SJCRH30 (cell line): Measurements from ENCODE around the gene CCDC116. TPM values are rescaled to one million over a fixed set of nuclear protein-coding genes. Genes with fewer than 3 reads are reported as not detected.
"Not testable (repeated sequence)": the region's sequence is repeated elsewhere in the genome, so short reads cannot be mapped to it uniquely, and the experiment has no call there.

Experiments used
- DNase-seq, 2 experiments: peaks; one replicate each; pipeline ENCODE4 v3.0.0-alpha.2; 2015 to 2020
- H3K27ac ChIP-seq: fragments of 250-450 bp; sonication (Bioruptor Pico); 2 replicates; pipeline ENCODE4 v1.5.1; 2020; ENCODE audit warnings: mild to moderate bottlenecking, moderate library complexity
- H3K27me3 ChIP-seq: fragments of 250-450 bp; sonication (Bioruptor Pico); 2 replicates; pipeline ENCODE4 v1.5.1; 2020; ENCODE audit warnings: mild to moderate bottlenecking, moderate library complexity
- H3K36me3 ChIP-seq: fragments of 250-450 bp; sonication (Bioruptor Pico); 2 replicates; pipeline ENCODE4 v1.5.1; 2020; ENCODE audit warnings: mild to moderate bottlenecking, moderate library complexity
- H3K4me1 ChIP-seq: fragments of 250-450 bp; sonication (Bioruptor Pico); 2 replicates; pipeline ENCODE4 v1.5.1; 2020; ENCODE audit warnings: mild to moderate bottlenecking, moderate library complexity
- H3K4me3 ChIP-seq: fragments of 250-450 bp; sonication (Bioruptor Pico); 2 replicates; pipeline ENCODE4 v1.5.1; 2020; ENCODE audit warnings: mild to moderate bottlenecking, moderate library complexity
- H3K9me3 ChIP-seq: fragments of 250-450 bp; sonication (Bioruptor Pico); replicated peaks from 2 replicates; pipeline ENCODE4 v1.5.1; 2020; ENCODE audit warnings: mild to moderate bottlenecking, moderate library complexity
- total RNA-seq: library from RNA; depleted of rRNA; stranded (reverse); fragments of >200 nt; shearing (Covaris generic); gene quantifications from 2 replicates; pipeline ENCODE4 v1.2.3, GENCODE V29; 2014

The CCDC116 gene
- total RNA-seq, 1 experiment from 2014 or later: 0.38 TPM

DNA sequence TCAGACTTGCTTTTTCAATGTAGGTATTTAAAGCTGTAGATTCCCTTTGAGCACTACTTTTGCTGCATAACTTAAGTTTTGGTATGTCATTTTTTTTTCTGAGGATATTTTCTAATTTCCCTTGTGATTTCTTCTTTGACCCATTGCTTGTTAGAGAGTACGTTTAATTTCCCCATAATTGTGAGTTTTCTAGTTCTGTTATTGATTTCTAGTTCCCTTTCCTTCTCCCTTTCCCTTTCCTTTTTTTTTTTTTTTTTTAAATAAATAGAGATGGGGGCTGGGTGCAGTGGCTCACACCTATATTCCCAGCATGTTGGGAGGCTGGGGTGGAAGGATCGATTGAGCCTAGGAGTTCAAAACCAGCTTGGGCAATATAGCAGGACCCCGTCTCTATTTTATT is 34.3 kb upstream of the CCDC116 start:
- Histone ChIP-seq H3K4me1 (no peaks in the 10 kb centered on the region), H3K4me3 (no peak overlapping the region), H3K36me3 (peaks cover 55% of the 10 kb centered on the region), H3K27me3 (no peaks in the 10 kb centered on the region), H3K9me3 (no peaks in the 10 kb centered on the region), H3K27ac (no peak overlapping the region)
- DNase-seq: no peak

DNA sequence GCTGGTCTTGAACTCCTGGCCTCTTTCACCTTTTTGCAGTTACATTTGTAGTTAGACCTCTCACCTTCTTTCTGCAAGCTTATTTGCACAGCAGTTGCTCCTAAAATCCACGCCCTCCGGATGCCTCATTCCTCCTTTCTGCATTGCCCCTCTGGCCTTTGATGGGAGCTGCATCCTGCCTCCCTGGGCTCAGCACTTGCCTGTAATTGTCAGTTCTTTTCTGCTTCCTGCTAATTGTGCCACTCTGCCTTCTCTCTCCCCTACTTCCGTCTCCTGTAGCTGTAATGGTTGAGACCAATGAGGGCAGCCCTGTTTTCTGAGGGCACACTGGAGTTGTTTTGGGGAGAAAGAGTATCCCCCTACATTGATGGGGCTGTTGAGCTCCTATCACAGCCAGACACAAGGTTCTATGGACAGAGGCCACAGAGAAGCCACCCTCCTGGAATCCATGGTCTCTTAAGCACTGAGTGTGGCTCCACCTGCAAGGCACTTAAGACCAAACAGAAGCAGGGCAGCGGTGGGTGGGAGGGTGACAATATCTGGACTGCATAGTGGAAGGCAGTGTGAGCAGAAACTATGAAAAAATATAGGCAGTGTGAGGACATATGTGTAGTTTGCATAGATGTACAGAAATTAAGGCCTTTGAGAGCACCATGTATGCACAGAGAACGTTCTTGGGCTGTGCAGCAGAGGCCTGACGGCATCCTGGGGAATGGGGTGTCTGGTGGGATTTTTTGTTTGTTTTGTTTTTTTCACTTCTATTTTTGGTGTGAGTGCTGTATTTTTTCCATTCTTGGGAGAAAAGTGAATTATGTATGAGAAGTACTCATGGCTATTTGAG is 33.3 kb upstream of the CCDC116 start:
- no peaks in the 10 kb centered on the region for H3K4me1 ChIP-seq
- H3K4me3 ChIP-seq: no peak overlapping the region
- no peak for DNase-seq
- no peak overlapping the region for H3K27ac ChIP-seq
- no peaks in the 10 kb centered on the region for H3K27me3 ChIP-seq
- H3K9me3 ChIP-seq: no peaks in the 10 kb centered on the region
- peaks cover 46% of the 10 kb centered on the region for H3K36me3 ChIP-seq

DNA sequence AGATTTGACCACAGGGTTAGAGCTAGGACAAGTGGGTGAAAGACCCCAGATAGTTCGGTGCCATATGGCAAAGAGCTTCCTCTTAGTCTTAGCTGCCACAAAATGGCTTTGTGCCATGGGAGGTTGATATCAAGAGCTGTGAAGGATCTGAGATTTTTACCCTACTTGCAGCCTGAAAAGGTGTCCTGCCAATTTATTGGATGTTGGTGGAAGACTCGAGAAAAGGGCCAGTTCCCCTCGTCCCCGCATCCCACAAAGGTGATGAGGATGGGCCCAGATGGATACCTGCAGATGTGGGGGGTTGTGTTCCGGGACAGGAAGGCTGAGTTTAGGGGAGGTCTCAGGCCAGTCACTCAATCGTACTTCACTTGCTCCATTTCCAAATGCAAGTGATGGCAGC is 30.0 kb upstream of the CCDC116 start:
- H3K27ac ChIP-seq: no peak overlapping the region
- no peaks in the 10 kb centered on the region for H3K9me3 ChIP-seq
- no peaks in the 10 kb centered on the region for H3K4me1 ChIP-seq
- no peak for DNase-seq
- H3K4me3 ChIP-seq: no peak overlapping the region
- H3K36me3 ChIP-seq: peaks cover 32% of the 10 kb centered on the region
- H3K27me3 ChIP-seq: no peaks in the 10 kb centered on the region

DNA sequence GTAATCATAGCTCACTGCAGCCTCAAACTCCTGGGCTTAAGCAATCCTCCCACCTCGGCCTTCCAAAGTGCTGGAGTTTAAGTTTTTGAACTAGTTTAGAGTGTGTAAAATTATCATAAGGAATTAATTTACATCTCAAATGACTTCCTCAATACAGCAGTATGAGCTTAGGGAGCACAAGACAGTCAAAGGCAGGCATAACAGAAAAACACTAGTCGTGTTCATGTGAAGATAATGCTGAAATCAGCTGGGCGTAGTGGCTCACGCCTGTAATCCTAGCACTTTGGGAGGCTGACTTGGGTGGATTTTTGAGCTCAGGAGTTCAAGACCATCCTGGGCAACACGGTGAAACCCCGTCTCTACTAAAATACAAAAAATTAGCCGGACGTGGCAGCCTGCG is 28.6 kb upstream of the CCDC116 start:
- H3K36me3 ChIP-seq: peaks cover 32% of the 10 kb centered on the region
- no peaks in the 10 kb centered on the region for H3K9me3 ChIP-seq
- H3K27ac ChIP-seq: no peak overlapping the region
- H3K4me3 ChIP-seq: no peak overlapping the region
- DNase-seq: no peak
- H3K4me1 ChIP-seq: no peaks in the 10 kb centered on the region
- H3K27me3 ChIP-seq: no peaks in the 10 kb centered on the region

DNA sequence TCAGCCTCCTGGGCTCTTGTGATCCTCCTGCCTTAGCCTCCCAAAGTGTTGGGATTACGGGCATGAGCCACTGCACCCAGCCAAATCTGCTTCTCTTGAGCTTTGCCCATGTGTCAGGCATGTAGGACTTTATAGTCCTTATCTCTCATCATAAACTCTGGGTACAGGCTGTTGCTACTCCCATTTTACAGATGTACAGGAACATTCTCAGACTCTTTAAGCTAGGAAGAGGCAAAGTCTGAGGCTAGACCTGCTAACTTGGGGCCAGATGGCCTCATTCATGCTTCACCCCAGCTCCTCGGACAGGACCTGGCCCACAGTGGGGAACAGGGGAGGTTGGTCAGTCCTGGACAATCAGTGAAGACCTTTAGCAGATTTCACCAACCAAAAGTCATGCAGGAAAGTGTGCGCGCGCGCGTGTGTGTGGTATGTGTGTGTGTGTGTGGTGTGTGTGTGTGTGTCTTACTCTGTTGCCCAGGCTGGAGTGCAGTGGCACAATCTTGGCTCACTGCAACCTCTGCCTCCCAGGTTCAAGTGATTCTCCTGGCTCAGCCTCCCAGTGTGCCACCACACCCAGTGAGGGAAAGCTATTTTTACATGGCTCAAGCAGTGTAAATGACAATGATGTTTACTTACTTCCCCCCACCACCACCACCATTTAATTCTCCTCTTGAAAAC is 26.5 kb upstream of the CCDC116 start:
- no peak overlapping the region for H3K4me3 ChIP-seq
- no peak overlapping the region for H3K27ac ChIP-seq
- no peak for DNase-seq
- H3K36me3 ChIP-seq: peaks cover 43% of the 10 kb centered on the region
- H3K9me3 ChIP-seq: no peaks in the 10 kb centered on the region
- no peaks in the 10 kb centered on the region; the same call in 1 of the 2 replicates for H3K27me3 ChIP-seq
- no peaks in the 10 kb centered on the region for H3K4me1 ChIP-seq

DNA sequence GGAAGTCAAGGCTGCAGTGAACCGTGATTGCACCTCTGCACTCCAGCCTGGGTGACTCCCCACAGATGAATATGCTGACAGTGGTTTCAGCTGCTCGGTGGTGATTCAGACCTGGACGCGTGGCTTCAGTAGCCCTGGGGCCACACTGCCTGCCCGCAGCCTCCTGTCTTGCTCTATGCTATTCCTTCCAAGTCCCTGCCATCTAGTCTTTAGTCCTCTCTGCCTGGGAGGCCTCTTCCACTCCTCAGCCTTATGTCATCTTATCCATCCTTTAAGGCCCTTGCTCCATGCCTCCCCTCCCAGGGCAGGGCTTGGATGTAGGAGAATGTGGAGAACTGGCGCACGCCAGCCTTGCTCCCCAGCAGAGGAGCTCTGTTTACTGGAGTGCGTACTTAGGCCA is 25.8 kb upstream of the CCDC116 start:
- Histone ChIP-seq H3K36me3 (peaks cover 50% of the 10 kb centered on the region), H3K27ac (no peak overlapping the region), H3K27me3 (no peaks in the 10 kb centered on the region; the same call in 1 of the 2 replicates), H3K4me3 (no peak overlapping the region), H3K9me3 (no peaks in the 10 kb centered on the region), H3K4me1 (no peaks in the 10 kb centered on the region)
- no peak for DNase-seq

DNA sequence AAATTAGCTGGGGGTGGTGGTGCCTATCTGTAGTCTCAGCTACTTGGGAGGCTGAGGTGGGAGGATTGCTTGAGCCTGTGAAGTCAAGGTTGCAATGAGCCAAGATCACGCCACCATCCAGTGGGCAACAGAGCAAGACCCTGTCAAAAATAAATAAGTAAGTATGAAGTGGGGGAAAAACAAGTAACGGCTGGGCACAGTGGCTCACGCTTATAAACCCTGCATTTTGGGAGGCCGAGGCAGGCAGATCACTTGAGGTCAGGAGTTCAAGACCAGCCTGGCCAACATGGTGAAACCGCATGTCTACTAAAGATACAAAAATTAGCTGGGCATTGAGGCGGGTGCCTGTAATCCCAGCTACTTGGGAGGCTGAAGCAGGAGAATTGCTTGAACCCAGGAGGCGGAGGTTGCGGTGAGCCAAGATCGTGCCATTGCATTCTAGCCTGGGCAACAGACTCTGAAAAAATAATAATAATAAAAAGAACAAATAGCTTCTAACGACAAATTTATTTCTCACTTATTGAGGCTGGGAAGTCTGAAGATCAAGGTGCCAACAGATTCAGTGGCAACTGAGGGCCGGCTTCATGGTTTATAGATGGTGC is 22.9 kb upstream of the CCDC116 start:
- not testable (repeated sequence) for H3K4me3 ChIP-seq, H3K4me1 ChIP-seq, DNase-seq, H3K27me3 ChIP-seq, H3K27ac ChIP-seq, H3K9me3 ChIP-seq
- peaks cover 74% of the 10 kb centered on the region for H3K36me3 ChIP-seq

DNA sequence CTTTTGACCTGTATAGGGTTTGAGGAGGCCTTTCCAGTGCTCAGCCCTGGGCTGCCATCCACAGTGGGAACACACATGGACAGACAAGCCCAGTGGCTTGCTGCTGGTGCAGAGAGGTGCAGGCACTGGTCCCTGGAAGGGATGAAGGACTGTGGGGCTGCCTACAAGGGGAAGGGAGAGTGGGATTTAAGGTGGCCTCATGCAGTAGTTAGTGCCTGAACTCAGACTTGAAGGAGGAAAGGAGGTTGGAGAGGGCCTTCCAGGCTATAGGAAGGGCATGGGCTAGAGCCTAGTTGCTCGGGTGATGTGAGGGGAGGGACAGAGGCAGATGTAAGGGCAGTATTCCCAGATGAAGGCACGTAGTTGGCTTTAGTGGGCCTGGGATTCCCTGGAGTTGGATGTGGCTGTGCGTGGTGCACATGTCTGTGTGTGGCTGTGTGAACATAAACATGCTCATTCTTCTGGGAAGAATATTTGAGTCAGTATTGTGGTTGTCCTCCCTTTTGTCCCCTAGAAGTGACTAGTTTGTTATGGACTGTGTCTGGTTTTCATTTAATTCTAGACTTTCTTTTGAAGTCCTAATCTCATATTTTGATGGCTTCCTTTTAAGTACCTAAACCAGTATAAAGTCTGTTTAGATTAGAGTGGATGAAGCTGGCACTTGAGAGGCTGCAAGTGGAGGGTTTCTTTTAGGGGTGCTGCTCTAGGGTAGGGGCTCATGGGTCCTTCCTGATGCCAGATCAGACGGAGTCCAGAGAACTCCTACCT is 21.2 kb upstream of the CCDC116 start:
- no peak for DNase-seq
- H3K36me3 ChIP-seq: peaks cover 74% of the 10 kb centered on the region

DNA sequence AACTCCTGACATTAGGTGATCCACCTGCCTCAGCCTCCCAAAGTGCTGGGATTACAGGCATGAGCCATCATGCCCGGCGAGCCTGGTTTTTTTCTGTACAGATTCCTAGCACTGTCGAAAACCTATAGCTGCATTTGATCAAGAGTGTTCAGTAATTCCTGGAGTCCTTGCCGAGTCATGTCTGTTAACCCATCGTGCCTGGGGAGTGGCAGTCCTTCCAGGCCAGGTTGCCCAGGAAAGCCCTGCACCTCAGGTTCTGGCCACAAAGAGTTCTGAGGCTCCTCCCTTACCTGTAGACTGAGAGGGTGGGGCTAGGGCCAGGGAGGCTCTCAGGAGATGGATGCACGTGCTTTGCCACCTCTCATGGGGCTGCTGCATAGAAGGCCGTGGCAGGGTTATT is 19.7 kb upstream of the CCDC116 start:
- H3K36me3 ChIP-seq: peaks cover 75% of the 10 kb centered on the region
- no peaks in the 10 kb centered on the region for H3K4me1 ChIP-seq
- no peaks in the 10 kb centered on the region; the same call in 1 of the 2 replicates for H3K27me3 ChIP-seq
- no peak overlapping the region for H3K27ac ChIP-seq
- no peak for DNase-seq
- no peak overlapping the region for H3K4me3 ChIP-seq
- no peaks in the 10 kb centered on the region for H3K9me3 ChIP-seq

More for the DNA sequence above, 21.2 kb upstream of the CCDC116 start:
- Histone ChIP-seq H3K27ac (no peak overlapping the region), H3K27me3 (no peaks in the 10 kb centered on the region; the same call in 1 of the 2 replicates), H3K4me3 (no peak overlapping the region), H3K4me1 (no peaks in the 10 kb centered on the region), H3K9me3 (no peaks in the 10 kb centered on the region)

DNA sequence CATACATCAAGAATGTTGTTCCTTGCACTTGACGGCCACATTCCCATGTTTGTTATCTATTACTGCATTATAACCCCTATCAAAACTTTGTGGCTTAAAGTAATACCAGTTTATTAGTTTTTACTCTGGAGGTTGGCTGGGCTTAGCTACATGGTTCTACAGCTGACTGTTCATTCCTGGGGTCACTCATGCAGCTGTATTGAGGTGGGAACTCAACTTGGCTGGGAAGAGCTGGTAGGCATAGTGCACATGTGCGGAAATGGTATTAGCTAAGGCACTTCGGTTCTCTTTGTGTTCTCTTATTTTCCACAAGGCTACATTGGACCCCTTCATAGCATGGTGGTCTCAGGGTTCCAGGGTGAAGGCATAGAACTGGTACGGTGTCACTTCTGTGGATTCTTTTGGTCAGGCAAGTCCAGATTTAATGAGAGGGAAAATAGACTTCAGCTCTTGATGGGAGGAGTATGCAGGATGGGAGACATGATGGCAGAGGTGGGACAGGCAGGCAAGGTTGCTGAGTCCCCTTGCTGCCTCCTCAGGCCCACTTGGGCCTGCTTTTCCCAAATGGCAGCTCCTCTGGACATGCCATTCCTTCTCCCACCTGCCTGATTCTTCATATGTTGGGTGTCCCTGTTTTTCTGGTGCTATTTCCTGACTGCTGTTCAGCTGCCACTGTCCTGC is 18.9 kb upstream of the CCDC116 start:
- Histone ChIP-seq H3K4me3 (no peak overlapping the region), H3K4me1 (no peaks in the 10 kb centered on the region), H3K27ac (no peak overlapping the region), H3K27me3 (no peaks in the 10 kb centered on the region; the same call in 1 of the 2 replicates), H3K36me3 (peaks cover 75% of the 10 kb centered on the region), H3K9me3 (no peaks in the 10 kb centered on the region)
- DNase-seq: no peak

DNA sequence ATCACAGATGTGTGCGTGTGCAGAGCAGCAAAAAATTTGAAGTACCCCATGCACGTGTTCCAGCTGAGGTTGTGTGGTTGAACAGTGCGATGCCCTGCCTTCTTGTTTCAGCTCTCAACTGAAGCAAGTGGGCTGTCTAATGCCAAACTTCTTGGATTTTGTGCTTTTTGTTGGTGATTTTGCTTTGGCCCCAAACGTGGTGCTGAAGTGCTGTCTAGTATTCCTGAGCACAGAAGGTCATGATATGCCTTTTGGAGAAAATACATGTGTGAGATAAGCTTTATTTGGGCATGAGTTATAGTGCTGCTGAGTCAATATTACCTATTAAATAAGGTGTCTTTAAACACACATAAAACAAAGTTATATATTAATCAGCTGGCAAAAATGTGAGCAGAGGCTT is 16.8 kb upstream of the CCDC116 start:
- Histone ChIP-seq H3K27me3 (no peaks in the 10 kb centered on the region), H3K9me3 (no peaks in the 10 kb centered on the region), H3K4me1 (no peaks in the 10 kb centered on the region), H3K4me3 (no peak overlapping the region), H3K36me3 (peaks cover 58% of the 10 kb centered on the region), H3K27ac (no peak overlapping the region)
- no peak for DNase-seq

DNA sequence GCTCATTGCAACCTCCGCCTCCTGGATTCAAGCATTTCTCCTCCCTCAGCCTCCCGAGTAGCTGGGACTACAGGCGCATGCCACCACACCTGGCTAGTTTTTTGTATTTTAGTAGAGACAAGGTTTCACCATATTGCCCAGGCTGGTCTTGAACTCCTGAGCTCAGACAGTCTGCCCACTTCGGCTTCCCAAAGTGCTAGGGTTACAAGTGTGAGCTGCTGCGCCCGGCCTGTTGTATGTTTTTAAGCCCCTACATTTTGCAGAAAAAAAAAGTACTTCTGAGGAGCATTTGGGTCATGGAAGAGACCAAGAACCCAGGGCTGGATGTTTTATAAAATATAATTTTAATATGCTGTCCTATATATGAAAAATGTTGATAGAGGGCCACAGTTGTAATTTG is 15.2 kb upstream of the CCDC116 start:
- not testable (repeated sequence) for H3K4me3 ChIP-seq, H3K4me1 ChIP-seq, H3K9me3 ChIP-seq, DNase-seq, H3K27ac ChIP-seq, H3K27me3 ChIP-seq
- H3K36me3 ChIP-seq: peaks cover 49% of the 10 kb centered on the region

DNA sequence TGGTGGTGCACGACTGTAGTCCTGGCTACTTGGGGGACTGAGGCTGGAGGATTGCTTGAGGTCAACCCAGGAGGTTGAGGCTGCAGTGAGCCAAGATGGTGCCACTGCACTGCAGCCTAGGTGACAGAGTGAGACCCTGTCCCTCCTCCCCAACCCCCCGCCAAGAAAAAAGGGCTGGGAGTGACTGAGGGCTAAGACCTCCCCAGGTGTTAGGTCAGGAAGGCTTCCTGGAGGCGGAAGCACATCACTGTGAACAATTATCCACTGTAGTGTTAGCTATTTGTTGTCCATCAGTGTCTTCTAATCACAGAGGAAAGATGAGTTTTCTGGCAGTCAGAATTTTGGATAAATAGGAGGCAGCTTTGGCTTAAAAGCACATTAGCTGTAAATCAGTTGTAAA is 11.5 kb upstream of the CCDC116 start:
- Histone ChIP-seq H3K4me3 (no peak overlapping the region), H3K36me3 (peaks cover 19% of the 10 kb centered on the region), H3K9me3 (no peaks in the 10 kb centered on the region), H3K4me1 (no peaks in the 10 kb centered on the region), H3K27me3 (no peaks in the 10 kb centered on the region), H3K27ac (no peak overlapping the region)
- DNase-seq: no peak
